Stimulated activated CD4-positive, alpha-beta T cell treated with anti-CD3 and anti-CD28 coated beads, Interleukin-12 subunit alpha, Interleukin-12 subunit beta, amount 100 ng/mL, for 4 hours (primary cell): ENCODE measurements around the gene HOXC13.

Experiments
- DNase-seq: peaks from one replicate; pipeline ENCODE4 v3.0.0-alpha.2; 2020

Gene HOXC13

DNA sequence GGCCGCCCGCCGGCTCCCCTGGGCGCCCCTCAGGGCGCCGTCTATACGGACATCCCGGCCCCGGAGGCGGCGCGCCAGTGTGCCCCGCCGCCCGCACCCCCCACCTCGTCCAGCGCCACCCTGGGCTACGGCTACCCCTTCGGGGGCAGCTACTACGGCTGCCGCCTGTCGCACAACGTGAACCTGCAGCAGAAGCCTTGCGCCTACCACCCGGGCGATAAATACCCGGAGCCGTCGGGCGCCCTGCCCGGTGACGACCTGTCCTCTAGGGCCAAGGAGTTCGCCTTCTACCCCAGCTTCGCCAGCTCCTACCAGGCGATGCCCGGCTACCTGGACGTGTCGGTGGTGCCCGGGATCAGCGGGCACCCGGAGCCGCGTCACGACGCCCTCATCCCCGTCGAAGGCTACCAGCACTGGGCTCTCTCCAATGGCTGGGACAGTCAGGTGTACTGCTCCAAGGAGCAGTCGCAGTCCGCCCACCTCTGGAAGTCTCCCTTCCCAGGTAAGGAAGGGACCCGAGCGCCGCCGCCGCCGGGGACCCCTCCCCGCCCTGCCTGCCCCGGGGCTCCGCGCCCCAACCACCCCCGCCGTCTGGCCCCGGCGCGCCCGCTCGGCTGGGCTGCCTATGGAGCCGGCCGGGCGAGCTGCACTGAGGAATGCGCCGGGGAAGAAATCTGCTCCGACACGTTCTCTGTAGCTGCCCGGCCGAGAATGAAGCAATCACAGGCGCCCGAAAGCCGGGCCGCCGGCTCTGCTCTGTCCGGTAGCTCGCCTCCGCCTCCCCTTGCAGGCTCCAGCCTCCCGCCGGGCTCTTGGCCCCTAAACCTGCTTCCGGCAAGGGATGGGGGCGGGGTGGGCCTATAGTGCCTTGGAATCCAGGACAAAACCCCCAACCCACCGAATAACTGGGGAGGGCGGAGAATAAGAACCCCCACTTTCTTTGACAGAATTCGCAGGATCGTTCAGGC lies 794 bp downstream of the HOXC13 start:
- no peak for DNase-seq

DNA sequence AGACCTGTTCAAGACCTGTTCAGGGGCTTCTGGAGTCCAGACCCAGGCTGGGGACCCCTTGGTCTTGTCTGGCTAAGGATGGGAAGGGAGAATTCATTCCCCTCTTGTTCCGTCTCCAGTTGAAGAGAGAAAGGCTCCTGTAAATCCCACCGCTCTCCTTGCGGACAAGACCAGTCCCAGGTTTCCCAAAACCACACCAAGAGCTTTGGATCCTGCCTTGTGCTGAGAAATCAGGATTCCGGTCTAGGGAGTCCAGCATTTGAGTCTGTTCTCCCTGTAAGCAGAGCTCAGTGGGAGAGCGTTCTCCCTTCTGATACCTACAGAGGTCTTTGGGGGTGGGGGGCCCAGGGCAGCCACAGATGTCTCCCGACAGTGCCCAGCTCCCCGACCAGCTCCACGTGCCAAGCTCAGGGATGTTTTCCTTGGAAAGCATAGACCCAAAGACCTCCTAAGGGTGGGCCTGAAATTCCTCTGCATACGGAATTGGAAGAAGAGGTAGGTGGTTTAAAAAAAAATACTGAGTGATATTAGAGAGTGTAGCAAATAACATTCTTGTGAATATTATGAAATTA lies 1.9 kb downstream of the HOXC13 start:
- no peak for DNase-seq

DNA sequence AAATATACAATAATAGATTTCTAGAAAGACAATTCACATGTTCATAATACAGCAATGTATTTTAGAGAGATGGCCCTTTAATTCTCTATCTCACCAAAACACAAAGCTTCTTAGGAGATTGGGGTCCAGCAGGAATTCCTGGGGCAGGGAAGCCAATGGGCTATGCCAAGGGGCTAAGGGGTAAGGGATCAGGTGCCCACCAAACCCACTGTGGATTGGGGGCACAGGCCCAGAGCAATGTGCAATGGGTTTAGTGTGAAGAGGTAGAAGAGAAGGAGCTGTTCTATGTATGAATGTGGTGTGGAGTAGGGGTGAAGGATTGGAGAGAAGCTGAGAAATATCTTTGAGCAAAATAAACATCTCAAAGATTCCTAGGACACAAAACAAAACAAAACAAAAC lies 2.6 kb downstream of the HOXC13 start:
- no peak for DNase-seq

DNA sequence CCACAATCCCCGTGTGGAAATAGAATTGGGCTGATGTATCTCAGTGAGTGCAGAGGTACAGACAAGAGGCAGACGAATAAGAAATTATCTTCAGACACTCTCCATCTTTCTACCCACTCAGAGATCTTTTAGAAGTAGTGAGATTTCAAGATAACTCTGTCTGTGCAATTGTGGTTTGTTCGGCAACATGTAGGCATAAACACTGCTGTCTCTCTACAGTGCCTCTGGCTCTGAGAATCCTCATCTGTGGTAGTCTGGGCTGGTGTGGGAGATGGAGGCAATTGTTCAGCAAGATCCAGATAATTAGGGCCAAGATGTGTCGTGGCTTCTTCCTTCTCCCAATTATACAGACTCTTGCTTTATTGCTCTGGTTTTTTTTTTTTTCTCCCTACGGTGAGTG lies 3.1 kb downstream of the HOXC13 start:
- DNase-seq, result no peak

DNA sequence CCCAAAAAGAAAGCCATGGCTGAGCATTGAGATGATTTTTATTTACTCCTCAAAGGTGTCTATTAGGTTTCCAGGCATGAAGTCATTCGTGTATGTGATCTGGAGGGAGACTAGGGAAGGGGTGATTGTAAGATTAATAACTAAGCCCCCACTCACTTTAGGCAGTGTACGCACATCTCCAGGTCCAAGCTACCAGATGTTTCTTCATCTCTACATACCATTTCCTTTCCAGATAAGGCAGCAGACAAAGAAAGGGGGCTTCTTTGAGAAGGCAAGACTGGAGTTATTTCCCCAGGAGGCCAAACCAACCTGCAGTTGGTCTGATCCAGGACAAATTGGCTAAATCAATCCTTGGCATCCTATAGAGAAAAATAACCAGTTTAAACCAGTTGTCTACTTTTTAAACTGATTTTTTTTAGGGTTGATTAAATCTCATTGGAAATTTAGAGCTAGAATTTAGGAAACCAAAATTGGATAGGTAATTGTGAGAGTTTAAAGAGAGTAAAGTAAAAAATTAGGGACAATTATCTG lies 3.9 kb downstream of the HOXC13 start:
- no peak for DNase-seq

DNA sequence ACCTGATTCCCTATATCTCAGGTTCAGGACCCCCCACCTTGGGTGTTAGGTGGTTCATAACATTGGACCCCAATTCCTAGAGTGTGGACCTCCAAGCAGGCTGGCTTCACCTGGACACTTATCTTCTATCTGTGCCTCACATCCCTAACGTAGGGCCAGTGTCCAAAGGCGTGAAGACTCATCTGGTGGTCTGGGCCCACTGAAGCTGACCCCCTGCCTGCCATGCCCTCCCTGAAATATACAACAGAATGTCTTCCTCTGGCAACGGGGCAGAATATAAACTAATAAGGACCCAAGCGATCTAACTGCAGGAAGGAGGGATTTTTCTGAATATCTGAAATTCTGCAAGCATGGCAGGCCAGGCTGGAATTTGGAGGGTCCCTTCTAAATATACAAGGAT lies 5.6 kb downstream of the HOXC13 start:
- no peak for DNase-seq

DNA sequence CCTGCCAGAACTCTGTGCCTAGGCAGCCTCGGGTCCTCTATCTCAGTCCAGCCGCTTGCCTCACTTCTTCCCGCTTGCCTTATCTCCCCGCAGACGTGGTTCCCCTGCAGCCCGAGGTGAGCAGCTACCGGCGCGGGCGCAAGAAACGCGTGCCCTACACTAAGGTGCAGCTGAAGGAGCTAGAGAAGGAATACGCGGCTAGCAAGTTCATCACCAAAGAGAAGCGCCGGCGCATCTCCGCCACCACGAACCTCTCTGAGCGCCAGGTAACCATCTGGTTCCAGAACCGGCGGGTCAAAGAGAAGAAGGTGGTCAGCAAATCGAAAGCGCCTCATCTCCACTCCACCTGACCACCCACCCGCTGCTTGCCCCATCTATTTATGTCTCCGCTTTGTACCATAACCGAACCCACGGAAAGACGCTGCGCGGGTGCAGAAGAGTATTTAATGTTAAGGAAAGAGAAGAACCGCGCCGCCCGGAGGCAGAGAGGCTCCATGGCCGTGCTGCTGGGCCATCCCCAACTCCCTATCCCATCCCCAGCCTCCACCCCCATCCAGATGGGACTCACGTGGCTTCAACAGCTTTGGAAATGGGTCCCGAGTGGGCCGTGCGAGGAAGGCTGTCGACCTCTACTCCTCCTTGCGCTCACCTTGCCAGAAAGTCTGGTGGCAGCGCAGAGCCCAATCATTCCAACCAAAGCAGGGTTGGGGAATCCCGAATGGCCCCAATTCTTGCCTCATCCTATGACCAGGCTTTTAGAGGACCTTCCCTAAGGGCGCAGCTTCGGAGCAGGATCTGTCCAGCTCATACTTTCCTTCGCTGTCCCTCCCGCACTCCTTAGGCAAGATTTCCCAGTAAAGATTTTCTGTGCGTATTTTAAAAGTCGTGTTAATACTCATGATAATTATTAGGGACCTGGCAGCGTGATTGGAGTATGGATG lies 6.5 kb downstream of the HOXC13 start:
- DNase-seq, result no peak

DNA sequence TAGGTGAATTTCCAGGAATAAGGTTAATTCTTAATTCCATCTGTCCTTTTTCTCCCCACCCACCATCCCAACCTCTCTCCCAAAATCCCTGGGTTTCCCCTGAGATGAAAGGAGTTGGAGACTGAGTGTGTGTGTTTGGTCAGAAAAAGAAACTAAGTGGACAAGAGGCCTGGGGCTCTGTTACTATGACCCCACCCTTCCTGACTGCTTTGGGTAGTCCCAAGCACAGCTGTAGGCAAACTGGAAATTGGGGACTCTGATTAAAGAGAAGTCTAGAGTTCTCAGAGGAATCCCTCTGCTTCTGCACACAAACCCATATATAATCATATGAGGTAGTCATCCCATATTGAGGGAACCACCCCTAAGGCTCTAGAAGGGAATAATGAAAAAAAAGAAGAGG lies 9.1 kb downstream of the HOXC13 start:
- DNase-seq, result no peak

DNA sequence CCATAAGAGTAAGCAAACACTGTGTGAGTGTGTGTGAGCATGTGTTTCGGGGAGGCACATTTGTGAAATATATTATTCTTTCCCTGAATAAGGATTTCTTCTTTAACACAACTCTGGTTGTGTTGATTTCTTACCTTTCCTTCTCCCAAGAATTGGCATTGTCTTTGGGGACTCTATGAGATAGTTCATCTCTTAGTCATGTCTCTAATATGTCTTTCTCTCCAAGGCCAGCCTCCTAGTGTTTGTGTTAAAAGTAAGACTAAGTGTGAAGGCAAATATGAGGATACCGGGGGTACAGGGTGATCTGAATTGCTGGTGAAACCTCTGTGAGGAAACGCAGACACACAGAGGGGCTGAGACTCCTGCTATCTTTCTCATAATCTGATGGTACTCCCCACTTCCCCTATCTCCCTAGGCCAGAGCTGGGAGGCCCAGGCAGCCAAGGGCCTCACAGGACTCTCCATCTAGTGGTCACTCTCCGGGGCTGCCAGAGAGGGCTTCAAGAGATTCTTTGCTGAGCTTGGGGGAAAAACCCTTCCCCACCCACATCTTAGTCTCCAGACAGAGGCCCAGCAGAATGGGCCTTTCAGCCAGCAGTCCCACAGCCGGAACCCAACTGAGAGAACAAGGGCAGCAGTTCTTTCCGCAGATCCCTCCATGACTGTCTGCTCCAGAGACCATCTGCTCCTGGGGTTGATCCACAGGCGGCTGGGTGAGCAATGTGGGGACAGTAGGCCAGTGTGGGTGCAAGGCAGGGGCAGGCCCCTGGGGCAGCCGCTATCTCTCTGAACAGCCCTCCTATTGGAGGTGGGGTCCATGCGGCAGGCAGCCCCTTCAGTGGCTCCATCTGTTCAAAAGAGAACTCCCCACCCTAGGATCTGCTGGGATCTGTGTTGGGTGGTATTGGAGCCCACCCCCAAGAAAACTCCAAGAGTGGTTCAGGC lies 10.3 kb downstream of the HOXC13 start:
- no peak for DNase-seq

DNA sequence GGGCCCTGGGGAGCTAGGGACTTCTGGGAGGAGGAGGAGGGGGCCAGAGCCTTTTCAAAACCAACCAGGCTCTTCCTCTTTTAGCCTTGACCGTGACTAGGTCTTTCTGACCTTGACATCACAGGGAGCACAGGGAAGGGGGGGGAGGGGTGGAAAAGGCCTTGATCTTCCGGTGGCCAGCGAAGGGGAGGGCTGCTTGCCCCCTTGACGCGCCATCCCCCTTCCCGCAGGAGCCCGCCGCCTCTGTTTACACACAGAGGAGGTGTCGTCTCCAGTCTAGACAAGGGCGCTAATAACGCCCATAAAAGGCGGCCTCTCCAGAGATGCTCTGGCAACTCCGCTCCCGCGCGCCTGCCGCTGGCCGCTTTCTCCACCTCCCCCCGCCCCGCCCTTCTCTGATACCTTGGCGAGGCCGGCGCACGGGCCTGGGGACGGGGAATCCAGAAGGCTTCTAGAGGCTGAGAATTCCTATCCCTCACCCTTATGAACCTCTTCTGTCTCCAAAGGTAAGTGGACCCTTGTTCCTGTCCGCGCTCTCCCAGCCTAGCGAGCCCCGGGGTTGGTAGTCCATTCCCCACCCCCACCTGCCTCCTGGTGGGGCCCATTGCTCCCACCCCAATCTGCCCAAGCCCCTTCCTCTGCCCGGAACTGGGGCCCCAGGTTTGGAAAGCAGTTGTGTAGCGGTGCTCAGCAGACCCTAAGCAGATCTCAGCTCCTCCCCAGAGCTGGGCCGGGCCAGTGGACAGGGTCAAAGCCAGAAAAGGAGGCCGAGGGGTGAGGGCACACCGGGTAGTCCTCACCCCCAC lies 11.2 kb downstream of the HOXC13 start:
- DNase-seq, result no peak

DNA sequence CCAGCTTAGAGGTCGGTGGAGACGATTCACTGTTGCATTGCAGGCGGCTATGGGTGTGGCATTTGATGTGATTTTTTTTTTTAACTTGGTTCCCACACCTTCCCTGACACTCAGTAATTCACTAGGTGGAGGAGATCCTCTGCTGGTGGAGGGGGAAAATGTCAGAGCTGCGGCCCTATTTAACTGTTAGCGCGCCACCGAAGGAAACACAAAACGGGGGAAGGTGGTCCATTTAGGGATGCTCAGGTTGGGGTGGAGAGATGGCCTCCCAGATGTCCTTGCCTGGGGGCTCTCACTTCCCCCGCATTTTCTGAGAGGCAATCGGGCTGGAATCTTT lies 11.8 kb downstream of the HOXC13 start:
- no peak for DNase-seq

DNA sequence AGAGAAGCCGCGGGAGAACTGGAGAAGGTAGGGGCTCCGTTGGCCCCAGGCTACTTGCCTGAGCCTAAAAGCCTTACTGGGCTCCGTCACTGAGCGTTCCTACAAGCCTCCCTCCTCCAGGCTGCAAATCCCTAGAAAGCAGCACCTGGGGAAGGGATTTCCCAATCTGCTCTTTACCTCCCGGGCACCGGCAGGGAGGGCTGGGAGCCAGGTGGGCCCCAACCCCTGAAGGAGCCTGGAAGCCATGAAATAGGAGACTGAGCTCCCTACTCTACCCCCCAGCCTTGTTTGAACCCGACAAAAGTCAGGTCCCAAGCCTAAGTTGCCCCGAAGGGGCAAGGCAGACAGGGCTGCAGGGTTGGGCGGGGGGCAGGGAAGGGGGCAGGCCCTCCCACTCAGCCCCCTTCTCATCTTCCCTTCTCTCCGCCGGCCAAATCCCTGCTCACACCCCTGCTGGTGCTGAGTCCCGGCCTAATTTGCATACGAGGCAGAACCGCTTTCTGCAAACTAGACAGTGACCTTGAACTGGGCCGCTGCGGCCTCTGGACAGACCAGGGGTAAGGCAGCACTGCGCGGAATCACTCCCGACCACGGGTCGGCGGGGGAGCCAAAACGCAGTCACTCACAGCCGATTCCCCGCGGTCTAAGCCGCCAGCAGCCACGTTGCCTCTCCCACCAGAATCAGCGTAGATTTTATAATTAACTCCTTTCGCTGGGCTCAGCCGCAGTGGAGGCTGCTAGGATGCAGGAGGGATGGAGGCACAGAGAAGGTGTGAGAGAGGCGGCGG lies 12.4 kb downstream of the HOXC13 start:
- DNase-seq, result no peak

DNA sequence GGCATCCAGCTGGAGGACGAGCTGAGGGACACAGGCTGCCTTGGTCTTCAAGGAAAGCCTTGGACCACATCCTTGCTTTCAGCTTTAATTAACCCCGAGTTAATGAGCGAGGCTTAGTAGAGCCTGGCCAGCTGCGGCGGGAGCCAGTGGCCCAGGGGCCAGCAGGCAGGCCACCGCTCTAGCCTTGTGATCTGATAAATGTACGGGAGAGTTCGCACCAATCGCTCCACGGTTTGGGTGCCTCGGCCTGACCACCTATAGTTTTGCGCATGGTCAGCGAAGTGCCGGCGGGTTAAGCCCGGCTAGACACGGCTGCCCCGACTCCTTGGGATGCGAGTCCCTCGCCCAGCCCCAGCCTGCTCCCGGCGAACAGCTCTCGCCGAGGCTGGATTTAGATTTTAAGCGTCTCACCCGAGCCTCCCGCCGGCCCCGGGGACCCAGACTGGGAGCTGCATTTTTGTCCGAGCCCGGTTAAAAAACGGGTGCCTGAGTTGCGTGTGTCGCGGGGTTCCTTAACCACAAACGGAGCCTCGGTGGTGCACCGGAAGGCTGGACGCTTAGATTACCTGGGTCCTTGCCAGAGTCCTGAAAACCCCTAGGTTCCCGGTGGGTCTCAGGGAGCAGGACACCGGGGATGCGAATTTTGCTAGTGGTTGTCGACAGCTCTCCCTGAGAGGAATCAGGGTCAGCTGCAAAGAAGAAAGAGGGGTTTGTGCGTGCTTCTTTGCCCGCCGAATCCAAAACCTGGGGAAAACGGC lies 13.1 kb downstream of the HOXC13 start:
- no peak for DNase-seq

DNA sequence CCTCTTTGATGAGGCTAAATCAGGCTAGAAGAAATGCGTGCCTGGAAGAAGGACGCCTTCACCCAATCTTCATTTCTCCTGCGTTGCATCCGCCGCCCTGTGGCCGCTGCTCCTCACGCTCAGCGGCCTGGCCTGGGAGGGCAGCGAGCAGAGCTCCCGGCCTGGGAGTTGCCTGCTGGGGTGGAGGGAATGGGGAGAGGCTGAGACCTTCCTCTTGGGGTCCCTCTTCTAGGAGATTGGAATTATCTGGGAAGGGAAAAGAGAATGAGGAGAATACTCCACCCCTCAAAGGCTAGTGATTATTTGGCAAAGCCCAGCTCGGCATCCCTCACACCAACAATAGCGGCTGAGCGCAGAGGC lies 13.7 kb downstream of the HOXC13 start:
- DNase-seq, result no peak

DNA sequence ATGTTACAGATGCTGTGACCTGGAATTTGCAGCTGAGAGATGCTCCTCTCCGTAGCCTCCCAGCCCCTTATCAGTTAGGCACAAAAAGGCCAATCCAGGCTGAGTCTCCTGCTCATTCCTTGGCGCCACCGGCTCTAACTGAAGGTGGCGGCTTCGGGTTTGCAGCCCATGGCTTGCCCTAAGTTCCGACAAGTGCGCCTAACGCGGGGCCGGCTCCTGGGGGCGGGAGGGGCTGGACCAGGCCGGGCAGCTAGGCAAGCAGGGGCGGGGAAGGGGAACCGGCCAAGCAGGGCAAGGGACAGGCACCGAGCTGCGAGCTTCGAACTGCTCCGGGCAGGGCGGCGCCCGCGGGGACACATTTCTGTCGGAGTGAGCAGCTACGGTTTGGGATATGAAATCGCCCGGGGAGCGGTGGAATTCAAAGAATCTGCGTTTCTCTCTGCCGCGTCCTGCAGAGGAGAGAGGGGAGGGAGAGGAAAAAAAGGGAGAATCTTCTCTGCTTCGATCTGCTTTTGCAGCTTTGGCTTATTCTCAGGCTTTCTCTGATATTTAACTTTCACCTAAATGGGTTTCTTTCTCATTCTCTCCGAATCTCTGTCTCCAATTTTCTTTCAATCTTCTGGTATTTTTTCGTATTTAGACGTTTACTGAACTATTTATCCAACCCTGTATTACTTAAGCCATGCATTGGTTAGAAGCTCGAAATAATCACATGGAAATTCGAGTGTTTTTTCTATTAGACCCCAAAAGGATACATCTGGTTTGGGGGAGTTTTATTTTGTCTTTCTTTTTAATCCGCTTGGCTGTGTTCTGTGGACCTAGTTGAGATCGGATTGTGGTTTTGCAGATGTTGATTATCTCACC lies 14.5 kb downstream of the HOXC13 start:
- no peak for DNase-seq

DNA sequence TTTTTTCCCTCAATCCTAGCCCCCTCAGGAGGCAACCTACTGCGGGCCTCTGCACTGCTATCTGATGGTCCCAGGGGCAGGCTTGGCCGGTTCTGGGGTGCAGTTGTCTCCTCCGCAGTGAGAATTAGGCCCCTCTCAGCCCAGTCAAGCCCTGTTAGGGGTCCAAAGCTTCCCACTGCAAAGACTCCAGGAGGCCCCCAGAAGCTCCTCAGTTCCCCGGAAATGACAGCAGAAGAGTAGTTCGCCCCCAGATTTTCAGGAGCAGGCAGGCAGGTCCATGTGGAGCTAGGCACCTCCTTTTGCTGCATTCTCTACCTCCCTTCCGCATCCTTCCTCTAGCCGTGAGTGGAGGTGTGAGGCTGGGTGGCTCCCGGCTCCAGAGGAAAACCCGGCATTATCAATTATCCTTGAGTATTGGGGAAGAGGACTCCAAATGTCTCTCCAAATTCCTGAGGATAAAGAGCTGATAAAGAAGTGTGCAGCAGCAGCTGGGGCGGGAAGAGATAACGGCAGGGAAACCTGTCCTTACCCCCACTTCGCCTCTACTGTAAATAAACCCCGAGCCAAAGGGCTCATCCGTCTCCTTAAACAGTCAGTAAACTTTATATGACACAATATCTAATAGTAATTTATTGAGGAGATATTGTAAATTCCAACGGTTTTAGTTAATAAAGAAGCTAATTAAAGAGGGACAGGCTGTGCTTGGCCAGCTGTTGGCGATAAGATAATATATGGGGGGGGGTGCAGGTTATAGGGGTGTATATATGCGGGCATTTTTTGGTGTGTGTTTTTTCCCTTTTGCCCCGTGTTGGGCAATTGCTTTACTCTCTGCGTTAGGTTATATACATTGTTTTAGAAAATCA lies 15.4 kb downstream of the HOXC13 start:
- no peak for DNase-seq

DNA sequence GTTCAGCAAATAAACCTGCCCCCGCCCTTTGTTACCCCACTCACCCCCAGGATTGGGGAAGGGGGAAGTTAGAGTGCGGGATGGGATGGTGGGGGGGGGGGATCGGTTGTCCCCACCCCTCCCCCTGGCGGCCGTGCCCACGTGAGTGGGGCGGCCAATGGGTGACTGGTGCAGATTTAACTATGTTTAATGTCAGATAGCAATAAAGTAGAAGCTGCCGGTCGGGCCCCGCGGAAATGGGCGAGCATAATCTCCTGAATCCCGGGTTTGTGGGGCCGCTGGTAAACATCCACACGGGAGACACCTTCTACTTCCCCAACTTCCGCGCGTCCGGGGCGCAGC lies 16.0 kb downstream of the HOXC13 start, which contains the start of gene HOXC12:
Gene HOXC12 (plus strand): TSS at position 210 of the 342 bp plus-strand sequence. CDS start 27 bp downstream, at position 237.
- DNase-seq, result no peak
